DND-41 (cell line): Measurements from ENCODE around the gene NKAIN2.

Experiments
- CTCF ChIP-seq: IDR thresholded peaks from 2 replicates; pipeline ENCODE4 v1.5.1; 2012; ENCODE audit warnings: borderline replicate concordance, low read length, moderate library complexity, mild to moderate bottlenecking; ENCODE audit not compliant: poor library complexity, severe bottlenecking; ENCODE audit errors: extremely low read depth
- EZH2 ChIP-seq: IDR thresholded peaks from 3 replicates; pipeline ENCODE4 v1.6.1; 2012; ENCODE audit warnings: borderline replicate concordance, low read depth, mild to moderate bottlenecking, moderate library complexity, low read length, inconsistent platforms; ENCODE audit not compliant: severe bottlenecking

DNA sequence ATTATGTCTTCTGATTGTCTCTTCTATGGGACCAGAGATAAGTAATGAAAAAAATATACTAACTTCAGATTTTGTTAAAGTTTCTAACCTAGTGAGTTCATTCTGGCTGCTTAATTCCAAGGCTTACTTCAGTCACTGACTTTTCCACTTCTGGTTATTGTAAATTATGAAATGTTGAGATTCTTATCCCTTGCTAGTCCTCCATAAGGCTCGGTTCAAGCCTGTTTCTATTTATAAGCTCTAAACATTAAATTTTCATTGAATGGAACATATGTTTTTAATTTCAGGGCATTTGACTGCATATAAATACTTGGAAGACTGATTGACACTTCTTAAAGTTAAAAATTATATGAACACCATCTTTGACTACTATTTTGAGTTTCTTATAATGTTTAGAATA, 23.6 kb upstream of the NKAIN2 start:
- no peak for TF ChIP-seq EZH2
- TF ChIP-seq CTCF, result no peak
